Activated naive CD4-positive, alpha-beta T cell treated with anti-CD3 and anti-CD28 coated beads, Interleukin-2, amount 10 ng/mL, durations not matched to agents 7 days and 5 days (primary cell): ENCODE results near the gene TIMM8A.
"Not testable (repeated sequence)": the region's sequence is repeated elsewhere in the genome, so short reads cannot be mapped to it uniquely, and the experiment has no call there.

Source experiments
- CTCF ChIA-PET: fragments of 350-600 bp; sonication (Branson Sonifier 250); formaldehyde crosslinking; loops from one replicate; lab custom pipeline; 2021; ENCODE audit warnings: antibody characterized with exemption; lab: Charles Lee
- DNase-seq: peaks from one replicate; pipeline ENCODE4 v3.0.0-alpha.2; 2020
- H3K27ac Mint-ChIP-seq: one replicate; pipeline ENCODE4 v1.8.0; 2021; ENCODE audit warnings: mild to moderate bottlenecking, moderate library complexity, mixed read lengths
- H3K27me3 Mint-ChIP-seq: one replicate; pipeline ENCODE4 v1.8.0; 2021; ENCODE audit warnings: mild to moderate bottlenecking, mixed read lengths
- H3K36me3 Mint-ChIP-seq: one replicate; pipeline ENCODE4 v1.8.0; 2021; ENCODE audit warnings: mixed read lengths
- H3K4me1 Mint-ChIP-seq: one replicate; pipeline ENCODE4 v1.8.0; 2021; ENCODE audit warnings: mixed read lengths
- H3K4me3 Mint-ChIP-seq: one replicate; pipeline ENCODE4 v1.8.0; 2021; ENCODE audit warnings: mild to moderate bottlenecking, moderate library complexity, mixed read lengths
- H3K9me3 Mint-ChIP-seq: one replicate; pipeline ENCODE4 v1.8.0; 2021; ENCODE audit warnings: mixed read lengths

The TIMM8A gene

GRCh38 chrX:101377547-101377946, 29.0 kb upstream of the TIMM8A start:
- no peaks in the 10 kb centered on the region for H3K4me1 Mint-ChIP-seq
- no peak overlapping the region for H3K27ac Mint-ChIP-seq
- H3K9me3 Mint-ChIP-seq, result no peaks in the 10 kb centered on the region
- no peak for DNase-seq
- CTCF ChIA-PET, result no interaction called here
- no peak overlapping the region for H3K4me3 Mint-ChIP-seq
- no peaks in the 10 kb centered on the region for H3K36me3 Mint-ChIP-seq
- no peaks in the 10 kb centered on the region for H3K27me3 Mint-ChIP-seq

DNA sequence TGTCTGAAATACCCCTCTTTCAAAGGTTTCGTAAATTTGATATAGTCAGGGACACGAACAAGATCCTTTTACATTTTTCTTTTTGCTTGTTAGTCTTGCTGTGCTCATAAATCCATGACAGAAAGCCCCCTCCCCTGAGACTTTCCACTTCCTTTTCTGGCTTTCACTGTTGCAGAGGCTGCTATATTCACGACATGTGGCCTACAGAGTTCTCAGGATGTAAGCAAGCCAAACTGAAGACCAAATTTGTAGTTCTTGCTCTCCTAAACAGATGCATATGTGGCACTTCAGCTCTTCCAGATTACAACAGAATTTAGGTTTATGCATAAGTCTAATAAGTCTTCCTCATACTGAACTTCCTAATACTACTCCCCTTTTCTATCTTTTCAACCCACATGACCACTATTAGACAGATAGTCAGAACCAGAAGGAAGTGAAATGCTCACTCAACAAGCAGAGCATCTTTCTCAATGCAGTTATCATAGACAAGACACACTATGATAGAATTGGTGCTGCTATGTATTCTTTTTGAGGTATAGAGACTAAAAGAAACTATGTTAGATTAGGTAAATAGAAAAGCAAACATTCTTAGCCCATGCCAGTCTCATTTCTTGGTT, 22.5 kb upstream of the TIMM8A start:
- Mint-ChIP-seq H3K4me1 (no peaks in the 10 kb centered on the region), H3K4me3 (no peak overlapping the region), H3K27me3 (peaks cover 4% of the 10 kb centered on the region), H3K36me3 (no peaks in the 10 kb centered on the region), H3K27ac (no peak overlapping the region), H3K9me3 (no peaks in the 10 kb centered on the region)
- CTCF ChIA-PET, result no interaction called here
- DNase-seq, result no peak

DNA sequence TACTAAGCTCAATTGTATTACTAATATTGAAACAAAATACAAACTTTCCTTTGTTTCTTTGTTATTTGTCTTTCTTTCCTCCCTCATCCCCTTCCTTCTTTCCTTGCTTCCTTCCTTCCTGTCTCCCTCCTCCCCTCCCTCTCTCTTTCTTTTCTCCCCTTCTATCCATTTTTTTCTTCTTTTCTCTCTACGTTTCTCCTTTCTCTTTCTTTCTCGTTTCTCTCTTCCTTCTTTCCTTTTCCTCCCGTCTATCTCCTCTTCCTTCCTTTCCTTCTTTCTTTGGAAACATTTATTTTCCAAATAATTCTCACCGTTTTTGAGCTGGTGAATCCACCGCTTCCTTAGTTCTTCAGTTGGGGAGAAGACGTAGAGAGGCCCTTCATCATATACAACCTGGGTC, 21.1 kb upstream of the TIMM8A start:
- Mint-ChIP-seq H3K4me3 (no peak overlapping the region), H3K27ac (no peak overlapping the region), H3K27me3 (peaks cover 4% of the 10 kb centered on the region), H3K36me3 (no peaks in the 10 kb centered on the region), H3K4me1 (no peaks in the 10 kb centered on the region), H3K9me3 (no peaks in the 10 kb centered on the region)
- CTCF ChIA-PET, result no interaction called here
- DNase-seq, result no peak

GRCh38 chrX:101368800-101369199, 20.3 kb upstream of the TIMM8A start:
- Mint-ChIP-seq H3K9me3 (no peaks in the 10 kb centered on the region), H3K36me3 (no peaks in the 10 kb centered on the region), H3K27ac (no peak overlapping the region), H3K4me3 (no peak overlapping the region), H3K27me3 (peaks cover 4% of the 10 kb centered on the region), H3K4me1 (no peaks in the 10 kb centered on the region)
- DNase-seq, result no peak
- CTCF ChIA-PET, result no interaction called here

DNA sequence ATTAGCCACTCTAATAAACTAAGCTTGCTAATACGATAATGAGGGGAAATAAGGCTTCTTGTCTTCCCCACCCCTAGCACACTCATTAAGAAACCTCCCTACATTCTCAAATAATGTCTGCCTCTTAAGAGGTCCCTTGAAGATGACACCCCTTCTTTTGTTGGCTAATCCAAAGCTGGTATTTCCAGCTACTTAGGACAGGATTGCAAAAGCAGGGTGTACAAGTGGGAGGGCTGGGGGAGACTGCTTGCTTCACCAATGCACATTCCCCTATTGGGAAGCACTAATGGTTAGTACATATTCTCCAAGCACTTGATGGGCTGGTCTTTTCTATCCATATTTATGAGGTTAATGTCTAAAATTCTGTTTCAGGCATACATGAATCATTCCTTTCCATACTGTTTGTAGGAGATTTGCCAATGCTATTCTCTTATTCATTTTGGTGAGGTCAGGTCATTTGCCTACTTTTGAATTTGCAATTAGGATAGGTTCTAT, 16.8 kb upstream of the TIMM8A start:
- no peak overlapping the region for H3K4me3 Mint-ChIP-seq
- no peak for DNase-seq
- no peaks in the 10 kb centered on the region for H3K36me3 Mint-ChIP-seq

DNA sequence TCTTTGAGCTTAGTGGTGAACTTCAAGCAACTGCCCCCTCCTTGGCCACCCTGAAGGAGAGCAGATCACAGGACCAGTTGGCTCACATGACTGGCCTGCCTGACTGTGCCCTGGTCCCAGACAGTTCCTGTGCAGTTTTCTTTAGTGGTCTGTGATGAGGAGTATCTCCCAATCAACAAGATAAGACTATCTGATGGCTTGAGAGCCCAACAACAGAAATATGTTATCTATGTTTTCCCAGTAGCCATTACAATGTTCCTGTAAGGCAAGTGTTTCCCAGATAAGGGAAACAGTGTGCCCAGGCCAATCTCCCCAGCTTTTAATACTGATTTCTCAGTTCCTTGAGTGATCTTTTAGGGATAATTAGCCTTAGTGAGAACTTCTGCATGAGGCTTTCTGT, 14.2 kb upstream of the TIMM8A start:
- no peaks in the 10 kb centered on the region for H3K9me3 Mint-ChIP-seq
- H3K4me1 Mint-ChIP-seq, result no peaks in the 10 kb centered on the region
- DNase-seq, result no peak
- H3K27me3 Mint-ChIP-seq, result no peaks in the 10 kb centered on the region
- CTCF ChIA-PET, result interaction anchor here (0.9 kb wide), 1 partner anchor 9 kb away, joined by 3 read pairs; no protein-coding TSS in a partner anchor
- H3K27ac Mint-ChIP-seq, result no peak overlapping the region
- no peak overlapping the region for H3K4me3 Mint-ChIP-seq
- no peaks in the 10 kb centered on the region for H3K36me3 Mint-ChIP-seq

More for the DNA sequence above, 16.8 kb upstream of the TIMM8A start:
- no peaks in the 10 kb centered on the region for H3K9me3 Mint-ChIP-seq
- no peaks in the 10 kb centered on the region for H3K4me1 Mint-ChIP-seq
- CTCF ChIA-PET, result interaction anchor here (0.9 kb wide), 1 partner anchor 25 kb away, joined by 3 read pairs; the partner anchor contains the start of gene RPL36A
- peaks cover 4% of the 10 kb centered on the region for H3K27me3 Mint-ChIP-seq
- H3K27ac Mint-ChIP-seq, result no peak overlapping the region

GRCh38 chrX:101362116-101362515, 13.6 kb upstream of the TIMM8A start:
- Mint-ChIP-seq H3K9me3 (no peaks in the 10 kb centered on the region), H3K4me3 (no peak overlapping the region), H3K36me3 (no peaks in the 10 kb centered on the region), H3K27ac (no peak overlapping the region), H3K27me3 (no peaks in the 10 kb centered on the region), H3K4me1 (peaks cover 2% of the 10 kb centered on the region)
- CTCF ChIA-PET, result interaction anchor here (0.9 kb wide), 1 partner anchor 10 kb away, joined by 3 read pairs; no protein-coding TSS in a partner anchor
- DNase-seq, result no peak

DNA sequence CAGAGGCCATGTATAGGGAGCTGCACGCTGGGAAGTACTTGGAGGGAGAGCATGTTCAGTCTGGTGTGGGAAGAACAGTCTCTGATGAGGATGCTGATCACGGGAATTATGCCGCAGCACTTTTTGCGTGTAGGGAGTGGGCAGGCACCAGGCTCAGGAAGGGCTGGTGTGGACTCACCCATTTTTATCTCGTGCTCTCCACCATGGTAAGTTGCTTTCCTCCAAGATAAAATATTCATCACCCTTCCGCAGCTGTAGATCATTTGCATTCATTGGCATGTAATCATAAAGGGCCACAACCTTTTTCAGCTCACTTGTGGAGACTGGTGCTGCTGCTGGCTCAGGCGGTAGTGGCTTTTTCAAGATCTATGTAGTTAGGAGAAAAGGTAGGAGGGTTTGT, 11.8 kb upstream of the TIMM8A start:
- CTCF ChIA-PET, result no interaction called here
- Mint-ChIP-seq H3K4me1 (peaks cover 2% of the 10 kb centered on the region), H3K9me3 (no peaks in the 10 kb centered on the region), H3K27ac (no peak overlapping the region), H3K36me3 (no peaks in the 10 kb centered on the region), H3K4me3 (no peak overlapping the region), H3K27me3 (peaks cover 4% of the 10 kb centered on the region)
- DNase-seq, result no peak

GRCh38 chrX:101359966-101360365, 11.4 kb upstream of the TIMM8A start:
- CTCF ChIA-PET, result no interaction called here
- DNase-seq, result no peak
- no peak overlapping the region for H3K4me3 Mint-ChIP-seq
- peaks cover 2% of the 10 kb centered on the region for H3K4me1 Mint-ChIP-seq
- peaks cover 4% of the 10 kb centered on the region for H3K27me3 Mint-ChIP-seq
- no peaks in the 10 kb centered on the region for H3K9me3 Mint-ChIP-seq
- H3K27ac Mint-ChIP-seq, result no peak overlapping the region
- H3K36me3 Mint-ChIP-seq, result no peaks in the 10 kb centered on the region

- peaks cover 2% of the 10 kb centered on the region for H3K4me1 Mint-ChIP-seq
- no peak overlapping the region for H3K27ac Mint-ChIP-seq
- no peaks in the 10 kb centered on the region for H3K36me3 Mint-ChIP-seq
- no peaks in the 10 kb centered on the region for H3K9me3 Mint-ChIP-seq
- no peak overlapping the region for H3K4me3 Mint-ChIP-seq
- no peak for DNase-seq
- H3K27me3 Mint-ChIP-seq, result peaks cover 4% of the 10 kb centered on the region
- CTCF ChIA-PET, result no interaction called here
Measured at GRCh38 chrX:101357166-101357795, 8.7 kb upstream of the TIMM8A start.

DNA sequence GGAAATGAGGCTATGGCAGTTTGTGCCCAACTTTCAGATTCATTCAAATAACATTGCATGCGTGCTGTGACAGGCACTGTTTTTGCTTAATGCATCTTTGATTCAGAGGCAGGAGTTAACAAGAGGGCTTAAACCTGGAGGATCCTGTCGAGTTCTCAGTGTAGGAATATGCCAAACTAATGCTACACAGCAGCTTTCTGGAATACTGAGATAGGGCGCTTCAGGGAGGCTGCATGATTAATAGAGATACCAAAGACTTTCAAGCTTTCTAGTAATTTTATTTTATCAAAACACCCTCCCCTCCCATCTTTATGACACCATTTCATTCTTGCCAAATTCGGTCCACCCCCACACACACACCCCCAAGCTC, 636 bp upstream of the TIMM8A start:
- peak overlapping the region; percentile 86 for H3K27ac Mint-ChIP-seq
- H3K27me3 Mint-ChIP-seq, result no peaks in the 10 kb centered on the region
- H3K4me3 Mint-ChIP-seq, result peak overlapping the region; percentile 86
- CTCF ChIA-PET, result interaction anchor here (1.7 kb wide), 1 partner anchor 41 kb away, joined by 3 read pairs; no protein-coding TSS in a partner anchor
- peaks cover 21% of the 10 kb centered on the region for H3K4me1 Mint-ChIP-seq
- no peaks in the 10 kb centered on the region for H3K9me3 Mint-ChIP-seq
- H3K36me3 Mint-ChIP-seq, result peaks cover 10% of the 10 kb centered on the region
- no peak for DNase-seq

DNA sequence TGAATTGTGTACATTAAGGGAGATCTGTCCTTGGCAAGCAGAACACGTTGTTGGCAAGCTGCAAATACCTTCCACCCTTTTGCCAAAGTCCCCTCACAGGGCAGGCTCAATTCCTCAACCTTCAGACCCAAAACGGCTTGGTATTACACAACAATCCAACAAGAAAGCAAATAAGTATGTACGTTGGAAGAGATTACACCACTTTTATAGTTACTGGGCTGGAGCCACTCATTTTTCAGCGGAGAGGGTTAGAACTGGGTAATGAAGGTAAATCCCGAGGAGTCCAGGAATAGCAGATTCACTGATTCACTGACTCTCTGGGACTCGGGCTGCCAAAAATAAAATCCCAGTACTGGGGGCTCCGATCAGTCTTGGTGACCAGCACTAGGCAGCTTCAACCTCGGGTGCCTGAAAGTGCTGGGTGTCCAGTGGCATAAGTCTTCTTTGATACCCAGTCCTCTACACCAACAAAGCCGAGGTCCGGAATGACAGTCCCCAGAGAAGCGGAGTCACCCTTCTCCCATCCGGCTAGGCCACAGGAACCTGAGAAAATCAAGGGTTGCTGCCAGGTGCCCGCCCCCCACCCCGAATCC, 587 bp downstream of the TIMM8A start:
- H3K36me3 Mint-ChIP-seq, result peaks cover 12% of the 10 kb centered on the region
- H3K27ac Mint-ChIP-seq, result peak overlapping the region; percentile 86
- H3K4me3 Mint-ChIP-seq, result peak overlapping the region; percentile 86
- CTCF ChIA-PET, result interaction anchor here (1.7 kb wide), 1 partner anchor 42 kb away, joined by 3 read pairs; no protein-coding TSS in a partner anchor
- H3K9me3 Mint-ChIP-seq, result no peaks in the 10 kb centered on the region
- no peak for DNase-seq
- H3K4me1 Mint-ChIP-seq, result peaks cover 21% of the 10 kb centered on the region
- no peaks in the 10 kb centered on the region for H3K27me3 Mint-ChIP-seq

DNA sequence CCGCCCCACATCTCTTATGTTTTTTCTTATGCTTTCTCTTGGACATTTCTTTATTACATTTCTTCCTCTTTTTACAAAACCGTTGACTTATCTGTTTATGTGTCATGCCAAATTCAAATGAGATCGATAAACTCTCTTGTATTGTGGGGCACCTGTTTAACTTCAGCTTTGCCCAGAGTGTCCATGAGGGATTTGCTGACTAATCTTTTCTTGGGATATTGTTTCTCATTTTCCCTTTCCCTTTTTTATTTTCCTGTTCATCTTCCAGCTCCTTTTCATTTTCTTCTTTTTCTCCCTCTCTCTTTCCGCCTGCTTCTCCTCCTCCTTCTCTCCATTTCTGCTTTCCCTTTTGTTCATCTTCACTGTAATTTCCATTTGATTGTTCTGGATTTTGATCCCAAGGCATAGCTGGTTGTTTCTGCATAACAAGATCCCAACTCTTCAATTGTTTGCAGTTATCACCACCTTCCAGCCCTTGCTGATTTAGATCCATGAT, 10.7 kb downstream of the TIMM8A start:
- no peak overlapping the region for H3K4me3 Mint-ChIP-seq
- no peaks in the 10 kb centered on the region for H3K9me3 Mint-ChIP-seq
- no peak for DNase-seq
- no peaks in the 10 kb centered on the region for H3K36me3 Mint-ChIP-seq
- no peak overlapping the region for H3K27ac Mint-ChIP-seq
- CTCF ChIA-PET, result no interaction called here
- H3K27me3 Mint-ChIP-seq, result no peaks in the 10 kb centered on the region
- H3K4me1 Mint-ChIP-seq, result no peaks in the 10 kb centered on the region

DNA sequence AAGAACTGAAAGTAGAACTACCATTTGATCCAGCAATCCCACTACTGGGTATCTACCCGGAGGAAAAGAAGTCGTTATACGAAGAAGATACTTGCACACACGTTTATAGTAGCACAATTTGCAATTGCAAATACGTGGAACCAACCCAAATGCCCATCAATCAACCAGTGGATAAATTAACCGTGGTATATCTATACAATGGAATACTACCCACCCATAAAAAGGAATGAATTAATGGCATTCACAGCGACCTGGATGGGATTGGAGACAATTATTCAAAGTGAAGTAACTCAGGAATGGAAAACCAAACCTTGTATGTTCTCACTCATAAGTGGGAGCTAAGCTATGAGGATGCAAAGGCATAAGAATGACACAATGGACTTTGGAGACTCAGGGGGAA, 14.2 kb downstream of the TIMM8A start:
- H3K36me3 Mint-ChIP-seq, H3K27ac Mint-ChIP-seq, CTCF ChIA-PET, H3K9me3 Mint-ChIP-seq, H3K27me3 Mint-ChIP-seq, H3K4me3 Mint-ChIP-seq, H3K4me1 Mint-ChIP-seq, DNase-seq: not testable (repeated sequence)
